WERI-Rb-1 (cell line): ENCODE data around the gene WFDC6.

ENCODE experiments used
- DNase-seq: peaks from one replicate; pipeline ENCODE4 v3.0.0-alpha.2; 2020
- H3K27ac ChIP-seq: fragments of 250-450 bp; sonication (Bioruptor Pico); 2 replicates; pipeline ENCODE4 v1.5.1; 2020; ENCODE audit warnings: mild to moderate bottlenecking, moderate library complexity
- H3K27me3 ChIP-seq: fragments of 250-450 bp; sonication (Bioruptor Pico); 2 replicates; pipeline ENCODE4 v1.5.1; 2021; ENCODE audit warnings: mild to moderate bottlenecking, low read depth, moderate library complexity; ENCODE audit not compliant: insufficient read depth, severe bottlenecking
- H3K36me3 ChIP-seq: fragments of 250-450 bp; sonication (Bioruptor Pico); 2 replicates; pipeline ENCODE4 v1.5.1; 2020; ENCODE audit warnings: mild to moderate bottlenecking, moderate library complexity
- H3K4me3 ChIP-seq: 2 replicates; pipeline ENCODE4 v1.5.1; 2011; ENCODE audit warnings: low read depth, mild to moderate bottlenecking, control low read depth, low read length
- H3K9me3 ChIP-seq: fragments of 250-450 bp; sonication (Bioruptor Pico); 2 replicates; pipeline ENCODE4 v1.5.1; 2021; ENCODE audit warnings: mild to moderate bottlenecking, moderate library complexity; ENCODE audit not compliant: severe bottlenecking
- CTCF ChIP-seq: IDR thresholded peaks from 2 replicates; pipeline ENCODE4 v1.5.1; 2011; ENCODE audit warnings: low read depth, mild to moderate bottlenecking, control low read depth, inconsistent platforms, low read length

The WFDC6 gene

GRCh38 chr20:45495501-45495941 lies 43.8 kb downstream of the WFDC6 start:
- Histone ChIP-seq H3K4me3 (no peak overlapping the region), H3K27me3 (no peaks in the 10 kb centered on the region), H3K36me3 (no peaks in the 10 kb centered on the region), H3K9me3 (no peaks in the 10 kb centered on the region), H3K27ac (no peak overlapping the region)
- no peak for TF ChIP-seq CTCF
- no peak for DNase-seq

GRCh38 chr20:45489083-45489531 lies 50.2 kb downstream of the WFDC6 start:
- TF ChIP-seq CTCF: no peak
- Histone ChIP-seq H3K27ac (no peak overlapping the region), H3K4me3 (no peak overlapping the region), H3K36me3 (no peaks in the 10 kb centered on the region), H3K27me3 (no peaks in the 10 kb centered on the region), H3K9me3 (no peaks in the 10 kb centered on the region)
- DNase-seq: no peak

GRCh38 chr20:45487231-45487635 lies 52.0 kb downstream of the WFDC6 start:
- no peak overlapping the region for H3K27ac ChIP-seq
- no peaks in the 10 kb centered on the region for H3K27me3 ChIP-seq
- H3K36me3 ChIP-seq: no peaks in the 10 kb centered on the region
- TF ChIP-seq CTCF: peak; percentile 14; the same call in 1 of the 2 replicates
- no peaks in the 10 kb centered on the region for H3K9me3 ChIP-seq
- H3K4me3 ChIP-seq: no peak overlapping the region
- DNase-seq: no peak

GRCh38 chr20:45485388-45485787 lies 53.9 kb downstream of the WFDC6 start:
- no peaks in the 10 kb centered on the region for H3K9me3 ChIP-seq
- no peak overlapping the region for H3K27ac ChIP-seq
- TF ChIP-seq CTCF: no peak
- no peaks in the 10 kb centered on the region for H3K36me3 ChIP-seq
- H3K4me3 ChIP-seq: no peak overlapping the region
- no peak for DNase-seq
- no peaks in the 10 kb centered on the region for H3K27me3 ChIP-seq

- no peak for DNase-seq
- Histone ChIP-seq H3K4me3 (no peak overlapping the region), H3K27ac (no peak overlapping the region), H3K9me3 (no peaks in the 10 kb centered on the region), H3K36me3 (no peaks in the 10 kb centered on the region), H3K27me3 (no peaks in the 10 kb centered on the region)
- TF ChIP-seq CTCF: no peak
Observed at GRCh38 chr20:45484676-45485075, 54.6 kb downstream of the WFDC6 start.
